VCaP (cell line): ENCODE results near the gene LY6G5B.
A peak's percentile ranks its signal among the peaks of the same experiment; 100 is the strongest.

Experiments
- H3K27ac ChIP-seq: fragments of 450-650 bp; 2 replicates; pipeline ENCODE4 v1.5.1; 2017
- CTCF ChIP-seq: fragments of 450-650 bp; conservative IDR thresholded peaks from 2 replicates; pipeline ENCODE4 v1.5.1; 2017; ENCODE audit warnings: mild to moderate bottlenecking, moderate library complexity

LY6G5B gene

GRCh38 chr6:31655349-31656237 is 14.2 kb upstream of the LY6G5B start, which contains the start of gene APOM:
APOM (plus strand) TSS chr6:31655894; CDS start chr6:31655967, 73 bp downstream.
- no peak within 1 kb of the TSS for H3K27ac ChIP-seq
- no peak for TF ChIP-seq CTCF

GRCh38 chr6:31657406-31658157 is 12.2 kb upstream of the LY6G5B start:
- H3K27ac ChIP-seq = no peak overlapping the region

GRCh38 chr6:31658158-31658688 is 11.6 kb upstream of the LY6G5B start:
- no peak for TF ChIP-seq CTCF
- H3K27ac ChIP-seq = no peak overlapping the region; the same call in 1 of the 2 replicates

More at GRCh38 chr6:31657406-31658157, 12.2 kb upstream of the LY6G5B start:
- no peak for TF ChIP-seq CTCF

GRCh38 chr6:31658983-31659648 is 10.7 kb upstream of the LY6G5B start:
- H3K27ac ChIP-seq = peak overlapping the region; percentile 78; the same call in 1 of the 2 replicates
- no peak for TF ChIP-seq CTCF

- H3K27ac ChIP-seq = peak overlapping the region; percentile 78
- no peak for TF ChIP-seq CTCF
Observed at GRCh38 chr6:31659649-31660380, 10.0 kb upstream of the LY6G5B start.

- TF ChIP-seq CTCF = no peak
Observed at GRCh38 chr6:31660381-31661261, 9.2 kb upstream of the LY6G5B start, which contains the start of gene C6orf47. C6orf47 (minus strand) TSS chr6:31660778; CDS start chr6:31659947, 831 bp downstream.

More at GRCh38 chr6:31660381-31661261, 9.2 kb upstream of the LY6G5B start, which contains the start of gene C6orf47:
- H3K27ac ChIP-seq = peak within 1 kb of the TSS; percentile 78
